ENCODE measurements around the gene EXOC7.
A peak's percentile ranks its signal among the peaks of the same experiment; 100 is the strongest.
"Not testable (repeated sequence)": the region's sequence is repeated elsewhere in the genome, so short reads cannot be mapped to it uniquely, and the experiment has no call there.

Gene EXOC7

DNA sequence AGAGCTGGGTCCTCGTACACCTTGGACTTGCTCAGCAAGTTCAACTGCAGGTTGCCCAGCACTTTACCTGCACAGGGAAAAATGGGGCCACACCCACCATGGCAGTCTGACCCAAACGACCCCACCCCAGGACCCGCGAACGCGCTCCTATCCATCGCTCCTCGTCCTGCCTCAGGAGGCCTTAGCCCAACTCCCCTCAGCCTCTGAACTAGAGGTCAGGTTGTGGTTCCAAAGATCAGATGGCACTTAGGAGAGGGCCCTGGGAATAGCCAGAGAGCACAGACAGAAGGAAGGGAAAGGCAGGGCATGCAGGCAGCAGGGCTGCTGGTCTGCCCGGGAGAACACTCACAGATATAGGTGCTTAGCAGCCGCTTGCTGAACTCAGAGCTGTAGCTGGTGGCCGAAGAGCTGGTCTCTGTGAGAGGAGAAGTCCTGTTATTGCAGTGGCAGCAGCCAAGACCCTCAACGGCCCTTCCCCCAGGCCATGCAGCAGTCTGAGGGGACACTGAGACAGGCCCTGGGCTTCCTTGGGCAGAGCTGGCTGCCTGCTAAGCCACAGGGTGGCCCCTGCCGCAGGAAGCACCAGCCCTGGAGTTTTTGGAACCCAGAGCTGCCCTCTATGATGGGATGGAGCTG is 17.7 kb downstream of the EXOC7 start:
- DNase-seq: no peak

DNA sequence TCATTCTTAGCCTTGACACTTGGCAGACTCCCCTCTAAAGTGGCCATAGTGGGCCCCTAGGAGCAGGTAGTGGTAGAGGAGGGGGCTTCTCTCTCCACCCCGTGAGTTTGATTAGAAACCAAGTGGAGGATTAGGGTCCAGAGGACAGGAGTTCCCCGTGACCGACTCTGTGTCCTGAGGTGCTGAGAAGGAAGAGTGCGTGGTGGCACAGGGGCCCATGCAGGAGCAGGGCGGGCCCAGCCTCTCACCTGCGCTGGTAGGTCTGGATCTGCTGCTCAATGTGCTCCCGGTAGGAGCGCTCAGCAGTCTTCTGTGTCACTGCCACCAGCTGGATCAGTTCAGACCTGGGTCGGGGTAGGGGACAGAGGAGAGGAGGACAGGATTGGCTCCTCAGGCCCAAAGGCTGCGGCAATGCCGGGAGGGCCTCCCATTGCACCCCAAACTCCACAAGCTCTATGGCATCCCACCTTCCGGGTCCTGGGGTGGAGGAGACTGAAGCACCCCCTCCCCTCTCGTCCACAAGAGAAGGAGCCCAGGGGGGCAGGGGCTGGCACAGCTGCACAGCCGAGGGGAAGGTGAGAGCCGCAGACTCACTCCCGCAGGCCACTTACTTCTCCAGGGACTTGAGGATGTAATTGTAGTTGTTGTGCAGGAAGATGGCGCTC is 18.4 kb downstream of the EXOC7 start:
- no peak for DNase-seq

DNA sequence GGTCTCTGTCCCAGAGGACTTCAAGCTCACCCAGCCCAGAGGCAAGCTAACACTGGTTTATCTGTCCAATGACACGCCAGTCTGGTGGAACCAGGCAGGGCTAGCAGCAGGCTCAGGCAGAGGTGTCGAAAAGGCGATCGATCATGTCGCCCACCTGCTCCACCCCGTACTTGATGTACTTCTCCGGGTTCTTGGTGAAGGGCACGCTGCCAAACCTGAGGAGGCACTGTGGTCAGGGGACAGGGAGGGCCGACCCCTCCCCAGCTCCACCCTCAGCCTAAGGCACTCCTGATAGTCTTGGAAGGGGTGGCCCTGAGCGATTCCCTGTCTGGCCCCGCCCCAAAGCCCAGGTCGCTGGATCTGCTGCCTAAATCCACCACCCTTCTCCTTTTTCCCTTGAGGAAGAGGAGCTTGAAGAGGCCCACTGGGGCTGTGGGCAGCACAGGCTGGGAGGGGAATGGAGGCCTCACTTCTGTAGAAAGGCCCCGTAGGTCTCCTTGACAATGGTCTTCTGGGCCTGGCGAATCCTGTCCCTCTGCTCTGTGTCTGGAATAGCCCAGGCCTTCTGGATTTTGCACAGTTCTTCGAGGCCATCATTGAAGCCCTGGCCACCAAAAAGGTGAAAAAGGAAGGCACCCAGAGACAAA is 19.9 kb downstream of the EXOC7 start:
- DNase-seq: no peak

- DNase-seq: no peak
Observed at GRCh38 chr17:76082326-76083251, 21.0 kb downstream of the EXOC7 start.

- no peak for DNase-seq
Observed at GRCh38 chr17:76081295-76082210, 22.0 kb downstream of the EXOC7 start.

DNA sequence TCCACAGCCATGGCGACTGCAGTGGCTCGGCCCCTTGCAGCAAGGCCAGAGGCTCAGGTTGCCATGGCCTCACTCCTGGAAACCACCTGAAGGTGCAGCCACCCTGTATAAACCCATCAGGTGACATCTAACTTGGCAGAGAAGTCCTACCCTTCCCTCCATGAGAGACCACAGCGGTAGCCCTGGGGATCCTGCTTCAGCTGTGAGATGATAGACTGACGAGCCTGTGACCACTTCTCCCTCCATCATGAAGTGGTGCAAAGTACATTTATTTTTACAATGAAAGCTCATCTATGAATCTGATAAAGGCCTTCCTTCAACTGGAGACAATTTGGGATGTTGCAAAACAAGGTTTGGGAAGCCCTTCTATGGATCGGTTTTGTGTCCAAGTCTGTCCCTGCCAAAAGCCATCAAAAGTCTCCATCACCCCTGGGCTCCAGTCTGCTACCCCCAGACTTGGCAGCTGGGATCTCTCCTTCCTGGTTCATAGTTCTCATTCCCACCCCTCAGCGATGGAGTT is 22.8 kb downstream of the EXOC7 start:
- DNase-seq: no peak

GRCh38 chr17:76079956-76080767 is 23.4 kb downstream of the EXOC7 start:
- no peak for DNase-seq

DNA sequence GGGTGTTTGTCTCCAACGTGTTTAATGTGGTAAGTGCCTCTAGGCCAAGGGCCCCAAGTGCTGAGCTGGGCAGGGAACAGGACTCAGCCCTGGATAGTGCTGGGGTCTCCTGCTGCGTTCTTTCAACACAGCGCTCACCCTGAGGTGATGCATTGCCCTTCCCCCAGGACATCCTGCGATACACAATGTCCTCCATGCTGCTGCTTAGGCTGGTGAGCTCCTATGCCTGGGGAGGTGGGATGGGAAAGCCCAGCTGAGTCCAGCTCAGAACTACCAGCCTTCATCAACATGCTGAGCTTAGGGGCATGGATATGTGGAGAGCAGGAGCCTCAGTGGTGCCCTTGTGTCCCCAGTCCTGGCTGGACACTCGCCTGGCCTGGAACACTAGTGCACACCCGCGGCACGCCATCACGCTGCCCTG is 24.0 kb downstream of the EXOC7 start:
- DNase-seq: no peak

DNA sequence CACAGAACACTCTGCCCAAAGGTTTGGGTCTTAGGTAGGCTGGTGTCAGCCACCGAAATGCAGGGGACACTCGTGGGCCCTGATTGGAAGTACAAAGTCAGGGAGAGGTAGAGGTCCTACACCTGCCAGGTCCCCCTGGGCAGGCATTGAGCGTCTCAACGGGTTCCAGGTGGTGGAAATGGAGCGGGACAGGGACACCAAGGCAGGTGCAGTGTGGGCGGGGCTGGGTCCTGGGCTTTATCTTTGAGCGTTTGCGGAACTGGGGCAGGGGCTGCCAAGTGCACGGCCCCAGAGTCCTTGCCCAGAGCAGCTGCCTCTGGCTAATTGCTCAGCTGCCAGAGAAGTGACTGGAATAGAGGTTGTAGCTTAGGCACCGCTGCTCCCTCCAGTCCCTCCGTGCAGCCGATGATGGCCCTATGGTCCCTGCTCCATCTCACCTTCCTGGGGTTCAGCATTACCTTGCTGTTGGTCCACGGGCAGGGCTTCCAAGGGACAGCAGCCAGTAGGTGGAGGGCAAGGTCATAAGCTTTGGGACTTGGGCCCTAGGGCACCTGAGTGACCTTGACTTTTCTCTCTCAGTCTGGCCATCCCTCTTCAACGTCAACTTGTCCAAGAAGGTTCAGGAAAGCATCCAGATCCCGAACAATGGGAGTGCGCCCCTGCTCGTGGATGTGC is 24.6 kb downstream of the EXOC7 start, which contains the start of gene ZACN:
Gene ZACN, plus strand, starts transcription at position 323 of the 675 bp plus-strand sequence. Its CDS starts 83 bp downstream, at position 406.
- DNase-seq: peak; percentile 47

DNA sequence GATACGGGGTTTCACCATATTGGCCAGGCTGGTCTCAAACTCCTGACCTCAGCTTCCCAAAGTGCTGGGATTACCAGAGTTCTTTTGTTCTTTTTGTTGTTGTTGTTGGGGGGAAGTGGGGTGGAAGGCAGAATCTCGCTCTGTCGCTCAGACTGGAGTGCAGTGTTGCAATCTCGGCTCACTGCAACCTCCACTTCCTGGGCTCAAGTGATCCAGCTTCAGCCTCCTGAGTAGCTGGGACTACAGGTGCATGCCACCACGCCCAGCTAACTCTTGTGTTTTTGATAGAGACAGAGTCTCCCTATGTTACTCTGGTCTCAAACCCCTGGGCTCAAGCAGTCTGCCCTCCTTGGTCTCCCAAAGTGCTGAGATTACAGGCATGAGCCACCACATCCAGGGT is 25.2 kb downstream of the EXOC7 start:
- not testable (repeated sequence) for DNase-seq

DNA sequence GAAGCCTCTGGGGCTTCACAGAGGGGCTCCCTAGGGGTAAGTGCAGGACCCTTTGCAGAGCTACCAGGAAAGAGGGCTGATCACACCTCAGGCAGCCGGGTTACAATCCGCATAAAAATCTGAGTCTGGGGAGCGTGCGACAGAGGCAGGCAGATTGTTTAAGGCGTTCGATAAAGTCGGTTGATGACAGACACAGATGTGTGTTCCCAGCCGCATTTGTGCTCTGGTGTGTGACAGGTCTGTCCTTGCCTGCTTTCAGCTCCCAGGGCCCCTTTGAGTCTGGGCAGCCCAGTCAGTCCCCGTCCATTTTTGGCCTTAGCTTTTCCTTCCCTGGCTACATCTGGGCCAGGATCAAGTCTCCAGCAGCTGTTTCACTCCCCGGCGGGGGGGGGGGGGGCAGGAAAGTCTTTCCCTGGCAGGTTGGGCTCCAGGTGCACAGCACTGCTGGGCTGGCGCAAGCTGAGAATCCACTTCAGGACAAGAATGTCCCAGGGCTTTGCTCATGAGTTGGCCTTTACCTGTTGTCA is 25.9 kb downstream of the EXOC7 start:
- DNase-seq: peak; percentile 34

DNA sequence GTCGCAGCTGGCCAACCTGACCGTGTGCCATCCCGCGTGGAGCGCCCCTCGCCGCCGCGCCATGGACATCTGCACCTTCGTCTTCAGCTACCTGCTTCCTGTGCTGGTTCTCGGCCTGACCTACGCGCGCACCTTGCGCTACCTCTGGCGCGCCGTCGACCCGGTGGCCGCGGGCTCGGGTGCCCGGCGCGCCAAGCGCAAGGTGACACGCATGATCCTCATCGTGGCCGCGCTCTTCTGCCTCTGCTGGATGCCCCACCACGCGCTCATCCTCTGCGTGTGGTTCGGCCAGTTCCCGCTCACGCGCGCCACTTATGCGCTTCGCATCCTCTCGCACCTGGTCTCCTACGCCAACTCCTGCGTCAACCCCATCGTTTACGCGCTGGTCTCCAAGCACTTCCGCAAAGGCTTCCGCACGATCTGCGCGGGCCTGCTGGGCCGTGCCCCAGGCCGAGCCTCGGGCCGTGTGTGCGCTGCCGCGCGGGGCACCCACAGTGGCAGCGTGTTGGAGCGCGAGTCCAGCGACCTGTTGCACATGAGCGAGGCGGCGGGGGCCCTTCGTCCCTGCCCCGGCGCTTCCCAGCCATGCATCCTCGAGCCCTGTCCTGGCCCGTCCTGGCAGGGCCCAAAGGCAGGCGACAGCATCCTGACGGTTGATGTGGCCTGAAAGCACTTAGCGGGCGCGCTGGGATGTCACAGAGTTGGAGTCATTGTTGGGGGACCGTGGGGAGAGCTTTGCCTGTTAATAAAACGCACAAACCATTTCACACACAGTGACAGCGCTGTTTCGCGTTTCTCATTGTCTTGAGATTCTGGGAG is 26.6 kb downstream of the EXOC7 start:
- no peak for DNase-seq

DNA sequence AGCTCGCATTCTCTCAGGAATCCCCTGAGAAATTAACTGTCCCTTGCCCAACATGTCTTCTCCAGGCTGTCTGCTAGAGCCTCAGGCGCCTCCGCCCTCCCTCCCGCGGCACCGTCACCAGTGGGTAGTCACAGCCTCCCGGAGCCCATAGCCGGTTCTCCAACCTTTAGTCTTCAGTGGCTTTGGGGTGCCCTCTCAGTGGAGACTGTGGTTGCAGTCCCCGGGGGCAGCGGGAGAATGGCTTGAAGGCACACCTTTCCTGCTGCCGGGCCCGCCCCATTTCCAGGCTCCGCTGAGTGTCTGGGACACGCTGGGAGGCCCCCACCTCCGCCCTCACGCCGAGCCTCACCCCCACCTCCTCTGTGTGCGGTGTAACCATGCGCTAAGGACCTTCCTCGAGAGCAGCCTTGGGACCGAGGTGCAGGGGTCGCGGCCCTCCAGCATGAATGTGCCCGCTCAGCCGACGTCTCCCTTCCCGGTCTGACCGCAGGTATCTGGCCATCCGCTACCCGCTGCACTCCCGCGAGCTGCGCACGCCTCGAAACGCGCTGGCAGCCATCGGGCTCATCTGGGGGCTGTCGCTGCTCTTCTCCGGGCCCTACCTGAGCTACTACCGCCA is 27.3 kb downstream of the EXOC7 start:
- DNase-seq: no peak

GRCh38 chr17:76075364-76076145 is 28.0 kb downstream of the EXOC7 start:
- no peak for DNase-seq

GRCh38 chr17:76074390-76075363 is 28.9 kb downstream of the EXOC7 start, which contains the start of gene GALR2:
TSS of gene GALR2 (plus strand) at chr17:76074781. CDS start at chr17:76074884, 103 bp downstream.
- no peak for DNase-seq

DNA sequence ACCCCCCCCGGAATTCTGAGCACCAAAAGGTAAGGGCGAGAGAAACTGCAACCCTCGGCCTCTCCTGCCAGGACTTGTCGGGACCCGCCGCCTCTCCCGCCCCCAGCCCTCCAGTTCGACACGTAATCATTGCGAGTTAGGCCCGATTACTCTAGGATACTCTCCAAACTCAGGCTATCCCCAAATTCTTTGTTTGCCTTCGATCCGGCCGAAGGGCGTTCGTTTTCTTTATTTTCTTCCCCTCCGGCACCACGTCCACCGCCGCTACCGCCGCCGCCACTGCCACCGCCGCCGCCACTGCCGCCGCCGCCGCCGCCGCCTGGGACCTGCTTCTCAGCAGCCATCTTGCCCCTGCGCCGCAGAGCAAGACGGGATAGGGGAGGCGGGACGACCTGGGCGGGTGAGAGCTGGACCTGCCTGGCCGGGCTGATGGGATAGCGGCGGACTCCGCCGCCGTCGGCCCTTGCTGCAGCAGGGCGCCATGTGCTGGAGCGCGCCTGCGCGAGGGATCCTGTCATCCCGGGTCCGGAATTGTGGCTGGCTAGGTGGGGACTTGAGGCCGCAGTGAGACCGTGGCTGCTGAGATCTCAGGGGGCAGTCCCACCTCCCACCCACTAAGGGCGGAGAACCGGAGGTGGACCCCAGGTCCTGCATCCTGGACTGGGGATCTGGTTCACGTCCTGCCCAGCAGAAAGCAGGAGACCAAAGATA is 31.3 kb downstream of the EXOC7 start, which contains the start of gene SRP68:
Gene SRP68, minus strand, starts transcription at position 370 of the 711 bp plus-strand sequence. Its CDS starts 26 bp downstream, at position 344.
- DNase-seq: peak; percentile 96
